K562 treated with DMSO at 1 percent for 24 hours (cell line): ENCODE data around the gene SEPTIN3. TPM values are rescaled to one million over a fixed set of nuclear protein-coding genes. Genes with fewer than 3 reads are reported as not detected.

Source experiments
- total RNA-seq: library from RNA; unstranded; fragments of 300-600 nt; gene quantifications from 2 replicates; pipeline ENCODE4 v1.2.3, GENCODE V29; 2022; ENCODE audit warnings: low read depth; ENCODE audit not compliant: insufficient read depth

The SEPTIN3 gene
- total RNA-seq: 0.10 TPM in 1 of 2 replicates, not detected in the other

GRCh38 chr22:41969110-41969646 lies at the start of gene SEPTIN3:
Gene SEPTIN3, plus strand, starts transcription at chr22:41969443. Its CDS starts 2,050 bp downstream, at chr22:41971493.

DNA sequence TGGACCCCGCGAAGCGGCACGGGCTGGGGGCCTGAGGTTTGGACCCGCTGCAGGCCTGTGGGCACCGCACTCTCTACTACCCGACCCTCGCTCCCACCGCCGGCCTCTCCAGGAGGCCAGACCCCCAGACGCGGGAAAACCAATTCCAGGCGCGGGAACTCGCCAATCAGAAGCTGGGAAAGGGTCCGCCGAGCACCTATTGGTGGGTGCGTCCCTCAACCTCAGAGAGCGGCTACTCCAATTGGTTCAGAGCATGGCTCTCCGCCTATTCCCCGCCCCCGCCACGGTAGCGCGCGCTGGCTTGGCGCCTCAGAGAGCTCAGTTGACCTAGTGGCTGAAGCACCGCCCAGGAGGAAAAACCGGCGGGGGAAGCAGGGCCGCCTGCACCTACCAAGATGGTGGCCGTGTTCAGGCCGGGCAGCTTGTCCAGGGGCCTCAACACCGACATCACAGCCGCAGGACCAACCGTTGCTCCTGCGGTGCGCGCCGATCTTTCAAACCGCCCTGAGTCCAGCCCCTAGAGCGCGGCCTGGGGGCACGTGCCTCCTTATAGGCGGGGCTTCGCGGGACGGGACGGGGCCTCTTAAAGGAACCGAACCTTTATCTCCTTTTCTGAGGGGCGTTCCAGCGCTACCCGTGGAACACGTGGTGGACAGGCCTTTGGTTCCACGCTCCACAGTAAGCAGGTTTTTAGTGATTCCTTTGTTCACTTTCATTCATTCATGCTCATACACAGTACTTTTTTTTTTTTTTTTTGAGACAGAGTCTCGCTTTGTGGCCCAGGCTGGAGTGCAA lies 22.4 kb upstream of the SEPTIN3 start, which contains the start of gene CENPM:
Gene CENPM, minus strand, starts transcription at position 524 of the 795 bp plus-strand sequence. Its CDS starts 76 bp downstream, at position 448.

DNA sequence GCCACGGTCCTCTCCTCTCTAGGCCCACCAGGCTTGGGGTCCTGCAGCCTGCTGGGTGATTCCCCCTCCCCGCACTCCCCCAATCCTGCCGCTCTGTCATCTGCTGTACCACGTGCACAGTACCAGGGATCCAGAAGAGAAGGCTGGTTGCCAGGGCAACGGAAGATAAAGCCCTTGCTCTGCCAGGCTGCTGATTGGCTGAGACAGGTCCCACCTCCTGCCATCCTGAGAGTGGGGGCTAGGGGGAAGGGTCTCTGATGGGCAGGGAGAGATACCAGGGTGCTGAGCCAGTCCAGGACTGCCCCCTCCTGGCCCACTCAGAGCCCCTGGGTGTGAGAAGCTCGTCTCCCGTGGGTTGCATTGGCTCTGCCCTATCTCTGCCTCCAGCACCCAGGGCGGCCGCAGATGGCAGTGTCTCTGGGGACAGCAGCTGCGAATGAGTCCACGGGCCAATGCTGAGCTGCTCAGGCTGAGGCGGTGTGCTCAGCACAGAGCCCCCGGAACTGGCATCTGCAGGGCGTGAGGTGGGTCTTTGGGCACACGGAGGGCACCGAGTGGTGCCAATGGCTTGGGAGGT lies 17.3 kb upstream of the SEPTIN3 start, which contains the start of gene SMIM45:
Gene SMIM45, plus strand, starts transcription at position 253 of the 577 bp plus-strand sequence.

DNA sequence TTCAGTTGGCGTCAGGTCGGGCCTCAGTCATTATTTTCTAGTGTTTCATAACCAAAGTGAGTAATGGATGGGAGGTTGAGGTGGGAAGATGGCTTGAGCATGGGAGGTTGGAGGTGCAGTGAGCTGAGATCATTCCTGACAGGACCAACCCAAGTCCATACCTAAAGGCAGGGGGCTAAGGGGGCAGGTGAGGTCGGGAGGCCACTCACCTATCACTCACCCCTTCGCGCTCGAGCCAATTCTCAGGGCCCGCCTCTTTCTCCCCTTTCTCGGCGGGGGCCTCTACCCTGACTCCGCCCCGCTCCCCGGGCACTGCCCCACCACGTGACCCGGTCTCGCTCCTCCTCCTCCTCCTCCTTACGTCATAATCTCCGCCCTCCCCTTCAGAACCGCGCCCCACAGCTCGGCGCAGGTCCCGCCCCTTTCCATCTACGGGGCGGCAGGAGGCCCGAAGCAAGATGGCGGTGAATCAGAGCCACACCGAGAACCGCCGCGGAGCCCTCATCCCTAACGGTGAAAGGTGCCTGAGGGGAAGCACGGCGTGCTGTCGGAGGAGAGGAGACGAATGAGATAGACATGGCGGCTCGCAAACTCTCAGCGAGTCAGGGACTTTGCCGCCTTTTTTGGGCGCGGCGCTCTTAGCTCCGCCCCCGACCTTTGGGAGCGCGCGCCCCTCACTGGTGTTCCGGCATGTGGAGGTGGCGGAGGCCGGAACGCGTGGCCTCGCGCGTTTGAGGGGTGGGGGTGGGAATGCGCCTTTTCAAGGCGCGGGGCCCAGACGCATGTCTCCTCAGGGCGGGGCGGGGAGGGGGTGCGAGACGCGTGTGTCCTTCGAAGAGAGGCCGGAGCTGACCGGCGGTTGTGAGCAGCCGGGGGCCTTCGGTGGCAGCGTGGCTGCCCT lies 29.4 kb downstream of the SEPTIN3 start, which contains the start of gene WBP2NL:
Gene WBP2NL, plus strand, starts transcription at position 428 of the 901 bp plus-strand sequence. Its CDS starts 31 bp downstream, at position 459.

Other genes starting within 250 kb of the SEPTIN3 start
- 4.5 and 4.9 TPM in 2 replicates for gene CCDC134, start 168.8 kb upstream of the SEPTIN3 start, total RNA-seq
- 90.3 and 94.2 TPM in 2 replicates for gene SREBF2, start 136.3 kb upstream of the SEPTIN3 start, total RNA-seq
- gene SHISA8, start 54.4 kb upstream of the SEPTIN3 start, total RNA-seq: 2.4 and 4.3 TPM in 2 replicates
- gene TNFRSF13C, start 42.6 kb upstream of the SEPTIN3 start, total RNA-seq: 0.81 and 0.93 TPM in 2 replicates
- gene CENPM, start 22.3 kb upstream of the SEPTIN3 start, total RNA-seq: 49.0 and 50.7 TPM in 2 replicates
- not detected in 2 replicates for gene WBP2NL, start 29.3 kb downstream of the SEPTIN3 start, total RNA-seq
- 41.7 and 49.3 TPM in 2 replicates for gene NAGA, start 101.4 kb downstream of the SEPTIN3 start, total RNA-seq
- 0.24 TPM in 1 of 2 replicates, not detected in the other for gene PHETA2, start 104.8 kb downstream of the SEPTIN3 start, total RNA-seq
- 55.2 and 74.5 TPM in 2 replicates for gene SMDT1, start 110.3 kb downstream of the SEPTIN3 start, total RNA-seq
- gene NDUFA6, start 121.3 kb downstream of the SEPTIN3 start, total RNA-seq: 57.2 and 67.3 TPM in 2 replicates
- gene CYP2D6, start 161.4 kb downstream of the SEPTIN3 start, total RNA-seq: 0.28 and 0.87 TPM in 2 replicates